K562 (cell line): Measurements from ENCODE around the gene SCYL2. TPM values are rescaled to one million over a fixed set of nuclear protein-coding genes. Genes with fewer than 3 reads are reported as not detected.

ENCODE experiments used
- ATAC-seq: fragments of 200-7000 bp; cut with Tn5 transposase; 3 replicates; pipeline ENCODE4 v1.9.1; 2020; ENCODE audit warnings: moderate library complexity
- BruUV-seq: library from RNA; stranded (reverse); fragments of 400-500 nt; replicated peaks from 2 replicates; lab custom pipeline; 2021; lab: Mats Ljungman, UMichigan
- CTCF ChIA-PET: fragments of 300-600 bp; formaldehyde crosslinking; extraction: SDS; loops from one replicate; lab custom pipeline; 2021; ENCODE audit warnings: low intra/inter-chr PET ratio; lab: Yijun Ruan, JAX
- POLR2A ChIA-PET: fragments of 300-600, 350-650 bp; sonication (Branson Sonifier 250); formaldehyde crosslinking; extraction: SDS; loops from one replicate; lab custom pipeline; 2021; ENCODE audit warnings: antibody characterized with exemption, inconsistent platforms; lab: Yijun Ruan, JAX
- DNase-seq, 4 experiments: peaks; one replicate each; pipeline versions ENCODE4 v3.0.0 to v3.0.0-alpha.2; 2011 to 2018; ENCODE audit warnings: low spot score in 3 of 4, mixed read lengths in 3 of 4; ENCODE audit errors: extremely low read depth in 1 of 4
- FAIRE-seq: peaks from 2 replicates; lab custom pipeline; 2011; peaks lifted over from hg19 to GRCh38; lab: Jason Lieb, UNC
- H2AFZ ChIP-seq: 2 replicates; pipeline ENCODE4 v1.6.0; 2011; ENCODE audit warnings: low read depth, low read length, control low read depth, inconsistent platforms
- H3K27ac ChIP-seq: fragments of 200-600 bp; 3 replicates; pipeline ENCODE4 v1.8.0; 2011; ENCODE audit warnings: low read depth, mild to moderate bottlenecking, control low read depth, inconsistent platforms, low read length, moderate library complexity, mixed read lengths; ENCODE audit errors: extremely low read depth
- H3K27me3 ChIP-seq, 2 experiments: fragments of 300-600 bp in 1 of 2; 2 replicates in 1 of 2; 3 replicates in 1 of 2; pipeline versions ENCODE4 v1.6.0 to v1.8.0; 2011; ENCODE audit warnings: inconsistent platforms in 2 of 2, low read length in 2 of 2, mild to moderate bottlenecking in 1 of 2, mixed read lengths in 1 of 2, moderate library complexity in 1 of 2; ENCODE audit not compliant: control insufficient read depth in 2 of 2, insufficient read depth in 2 of 2
- H3K36me3 ChIP-seq: fragments of 300-600 bp; 3 replicates; pipeline ENCODE4 v1.8.0; 2011; ENCODE audit warnings: mild to moderate bottlenecking, low read length, inconsistent platforms; ENCODE audit not compliant: control insufficient read depth, insufficient read depth
- H3K4me1 ChIP-seq, 2 experiments: fragments of 200-600 bp in 1 of 2; replicated peaks in 1 of 2; 2 replicates in 1 of 2; 3 replicates in 1 of 2; pipeline versions ENCODE4 v1.5.1 to v1.8.0; 2011; ENCODE audit warnings: inconsistent platforms in 2 of 2, low read length in 2 of 2, mild to moderate bottlenecking in 1 of 2, mixed read lengths in 1 of 2, moderate library complexity in 1 of 2; ENCODE audit not compliant: control insufficient read depth in 2 of 2, insufficient read depth in 2 of 2
- H3K4me2 ChIP-seq: 2 replicates; pipeline ENCODE4 v1.6.1; 2011; ENCODE audit warnings: low read length, control low read depth, inconsistent platforms, mixed read lengths; ENCODE audit not compliant: insufficient read depth
- H3K4me3 ChIP-seq: fragments of 200-600 bp; sonication (generic), shearing (Covaris generic); 2 replicates; pipeline ENCODE4 v1.5.1; 2016; ENCODE audit warnings: control low read depth, inconsistent platforms
- H3K79me2 ChIP-seq: fragments of 200-600 bp; 3 replicates; pipeline ENCODE4 v1.8.0; 2011; ENCODE audit warnings: low read length, inconsistent platforms; ENCODE audit not compliant: control insufficient read depth, insufficient read depth
- H3K9ac ChIP-seq, 2 experiments: 2 replicates each; pipeline versions ENCODE4 v1.6.0 to v1.6.1; 2011; ENCODE audit warnings: low read depth in 2 of 2, low read length in 2 of 2, control low read depth in 1 of 2, inconsistent platforms in 1 of 2, mild to moderate bottlenecking in 1 of 2, mixed read lengths in 1 of 2; ENCODE audit not compliant: insufficient read depth in 1 of 2
- H3K9me1 ChIP-seq: one replicate; pipeline ENCODE4 v1.6.0; 2011; ENCODE audit warnings: inconsistent platforms, mild to moderate bottlenecking, low read length, moderate library complexity; ENCODE audit not compliant: control insufficient read depth, insufficient read depth
- H3K9me3 ChIP-seq: replicated peaks from 2 replicates; pipeline ENCODE4 v1.5.1; 2011; ENCODE audit warnings: low read depth, low read length, inconsistent platforms; ENCODE audit not compliant: control insufficient read depth, insufficient read depth
- H4K20me1 ChIP-seq: replicated peaks from 2 replicates; pipeline ENCODE4 v1.6.1; 2011; ENCODE audit warnings: low read length, inconsistent platforms, mixed read lengths; ENCODE audit not compliant: control insufficient read depth, insufficient read depth
- MTA3 ChIP-seq: fragments of 450-650 bp; formaldehyde crosslinking; IDR thresholded peaks from 2 replicates; pipeline ENCODE4 v1.6.1; 2017; ENCODE audit warnings: mild to moderate bottlenecking, borderline replicate concordance
- ZNF133 ChIP-seq: fragments of 250-450 bp; sonication (Bioruptor Pico); IDR thresholded peaks from 2 replicates; pipeline ENCODE4 v1.4.0; 2020; ENCODE audit warnings: mild to moderate bottlenecking
- WGBS: fragments of 100-300 bp; shearing (Covaris generic); methylation state at CpG from one replicate; pipeline ENCODE4 v1.1.6; 2016; ENCODE audit warnings: low coverage, mixed read lengths; ENCODE audit not compliant: insufficient coverage; ENCODE audit errors: missing lambda C conversion rate; 5-methylcytosine and 5-hydroxymethylcytosine counted together
- in situ Hi-C: fragments of 300-500 bp; cut with MboI; formaldehyde crosslinking; loops from 4 replicates; pipeline ENCODE4 v1.15.0; 2018; ENCODE audit warnings: inconsistent platforms, mixed read lengths
- intact Hi-C: fragments of 100-400 bp; cut with micrococcal nuclease; formaldehyde crosslinking; loops from 2 replicates; pipeline ENCODE4 v1.14.2; 2022
- polyA plus RNA-seq, 8 experiments: library from polyadenylated mRNA; depleted of rRNA in 4 of 8; stranded (reverse) in 5 of 8; unstranded in 3 of 8; fragments of >200 nt; fragmentation: Nextera tagmentation in 2 of 8; fragmentation: Illumina TruSeq in 1 of 8; extraction: Ambion mirVana in 2 of 8; extraction: Trizol in 1 of 8; gene quantifications; 2 replicates each; pipeline versions ENCODE4 v1.2.1 to v1.2.3, GENCODE V29; 2011 to 2014; ENCODE audit warnings: inconsistent platforms in 1 of 8, missing spikeins in 1 of 8
- total RNA-seq, 7 experiments: library from RNA; depleted of rRNA in 6 of 7; stranded (reverse); fragments of >200 nt in 6 of 7; fragmentation: Illumina TruSeq in 2 of 7; extraction: Trizol in 2 of 7; gene quantifications; 2 replicates each; pipeline versions ENCODE4 v1.2.1 to v1.2.3, GENCODE V29; 2011 to 2021; ENCODE audit warnings: low replicate concordance in 1 of 7
- TF ChIP-seq, protein P1 (sequence below): fragments of 200-800 bp; sonication (Bioruptor generic); IDR thresholded peaks from 2 replicates; pipeline ENCODE4 v1.6.1; 2017; ENCODE audit warnings: missing genetic modification characterization, missing compliant biosample characterization
- TF ChIP-seq, protein P2 (sequence below): fragments of 450-650 bp; IDR thresholded peaks from 2 replicates; pipeline ENCODE4 v1.6.1; 2018; ENCODE audit not compliant: partially characterized antibody

The SCYL2 gene
- total and polyA plus RNA-seq, 9 of the 15 experiments (the other 6 are each of a cell fraction or from before 2014, with no cell fraction given): 9.9 to 49.0 (median 32.9) TPM

GRCh38 chr12:100239589-100239988 lies 27.4 kb upstream of the SCYL2 start:
- no peaks in the 10 kb centered on the region for H3K9me3 ChIP-seq
- no peaks in the 10 kb centered on the region for H3K9me1 ChIP-seq
- H2AFZ ChIP-seq: no peak overlapping the region
- intact Hi-C loops: no loop called here
- no peak overlapping the region for H3K4me3 ChIP-seq
- no peak overlapping the region for H3K4me2 ChIP-seq
- no peaks in the 10 kb centered on the region for H3K27me3 ChIP-seq
- no peaks in the 10 kb centered on the region for H4K20me1 ChIP-seq
- FAIRE-seq (no peak), DNase-seq (no peak), ATAC-seq (no peak)
- POLR2A ChIA-PET: no interaction called here
- no peak overlapping the region for H3K27ac ChIP-seq
- CTCF ChIA-PET: no interaction called here
- no peak overlapping the region for H3K9ac ChIP-seq
- BruUV-seq: no TSS peak
- no peaks in the 10 kb centered on the region for H3K36me3 ChIP-seq
- TF ChIP-seq, protein P1, sequence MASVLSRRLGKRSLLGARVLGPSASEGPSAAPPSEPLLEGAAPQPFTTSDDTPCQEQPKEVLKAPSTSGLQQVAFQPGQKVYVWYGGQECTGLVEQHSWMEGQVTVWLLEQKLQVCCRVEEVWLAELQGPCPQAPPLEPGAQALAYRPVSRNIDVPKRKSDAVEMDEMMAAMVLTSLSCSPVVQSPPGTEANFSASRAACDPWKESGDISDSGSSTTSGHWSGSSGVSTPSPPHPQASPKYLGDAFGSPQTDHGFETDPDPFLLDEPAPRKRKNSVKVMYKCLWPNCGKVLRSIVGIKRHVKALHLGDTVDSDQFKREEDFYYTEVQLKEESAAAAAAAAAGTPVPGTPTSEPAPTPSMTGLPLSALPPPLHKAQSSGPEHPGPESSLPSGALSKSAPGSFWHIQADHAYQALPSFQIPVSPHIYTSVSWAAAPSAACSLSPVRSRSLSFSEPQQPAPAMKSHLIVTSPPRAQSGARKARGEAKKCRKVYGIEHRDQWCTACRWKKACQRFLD (CRISPR knock-in tag): no peak
- no peak for TF ChIP-seq MTA3
- TF ChIP-seq, all 486 proteins: peak for 0
- in situ Hi-C loops: no loop called here
- Histone ChIP-seq H3K4me1 (no peaks in the 10 kb centered on the region), H3K79me2 (no peaks in the 10 kb centered on the region)
- 83% methylated on average over 1 of the region's 1 CpG for WGBS

- H3K79me2 ChIP-seq: no peaks in the 10 kb centered on the region
- no peaks in the 10 kb centered on the region for H3K9me1 ChIP-seq
- H3K27ac ChIP-seq: no peak overlapping the region
- no peak overlapping the region for H3K4me2 ChIP-seq
- no peak for DNase-seq
- CTCF ChIA-PET: no interaction called here
- H2AFZ ChIP-seq: no peak overlapping the region
- no peak for ATAC-seq
- in situ Hi-C loops (loop anchor here (10.0 kb wide), 1 partner anchor 332 kb away; the partner anchor contains the start of gene GAS2L3), intact Hi-C loops (no loop called here)
- WGBS: 36% methylated on average over 5 of the region's 5 CpGs
- H3K4me3 ChIP-seq: no peak overlapping the region
- H4K20me1 ChIP-seq: no peaks in the 10 kb centered on the region
- H3K9ac ChIP-seq: no peak overlapping the region
- H3K36me3 ChIP-seq: no peaks in the 10 kb centered on the region
- H3K27me3 ChIP-seq: no peaks in the 10 kb centered on the region
- no peaks in the 10 kb centered on the region for H3K4me1 ChIP-seq
- FAIRE-seq: no peak
- no TSS peak for BruUV-seq
- POLR2A ChIA-PET: no interaction called here
- TF ChIP-seq, protein P2, sequence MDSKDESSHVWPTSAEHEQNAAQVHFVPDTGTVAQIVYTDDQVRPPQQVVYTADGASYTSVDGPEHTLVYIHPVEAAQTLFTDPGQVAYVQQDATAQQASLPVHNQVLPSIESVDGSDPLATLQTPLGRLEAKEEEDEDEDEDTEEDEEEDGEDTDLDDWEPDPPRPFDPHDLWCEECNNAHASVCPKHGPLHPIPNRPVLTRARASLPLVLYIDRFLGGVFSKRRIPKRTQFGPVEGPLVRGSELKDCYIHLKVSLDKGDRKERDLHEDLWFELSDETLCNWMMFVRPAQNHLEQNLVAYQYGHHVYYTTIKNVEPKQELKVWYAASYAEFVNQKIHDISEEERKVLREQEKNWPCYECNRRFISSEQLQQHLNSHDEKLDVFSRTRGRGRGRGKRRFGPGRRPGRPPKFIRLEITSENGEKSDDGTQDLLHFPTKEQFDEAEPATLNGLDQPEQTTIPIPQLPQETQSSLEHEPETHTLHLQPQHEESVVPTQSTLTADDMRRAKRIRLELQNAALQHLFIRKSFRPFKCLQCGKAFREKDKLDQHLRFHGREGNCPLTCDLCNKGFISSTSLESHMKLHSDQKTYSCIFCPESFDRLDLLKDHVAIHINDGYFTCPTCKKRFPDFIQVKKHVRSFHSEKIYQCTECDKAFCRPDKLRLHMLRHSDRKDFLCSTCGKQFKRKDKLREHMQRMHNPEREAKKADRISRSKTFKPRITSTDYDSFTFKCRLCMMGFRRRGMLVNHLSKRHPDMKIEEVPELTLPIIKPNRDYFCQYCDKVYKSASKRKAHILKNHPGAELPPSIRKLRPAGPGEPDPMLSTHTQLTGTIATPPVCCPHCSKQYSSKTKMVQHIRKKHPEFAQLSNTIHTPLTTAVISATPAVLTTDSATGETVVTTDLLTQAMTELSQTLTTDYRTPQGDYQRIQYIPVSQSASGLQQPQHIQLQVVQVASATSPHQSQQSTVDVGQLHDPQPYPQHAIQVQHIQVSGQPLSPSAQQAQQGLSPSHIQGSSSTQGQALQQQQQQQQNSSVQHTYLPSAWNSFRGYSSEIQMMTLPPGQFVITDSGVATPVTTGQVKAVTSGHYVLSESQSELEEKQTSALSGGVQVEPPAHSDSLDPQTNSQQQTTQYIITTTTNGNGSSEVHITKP: peak; percentile 92
- TF ChIP-seq ZNF133 (CRISPR knock-in tag): no peak
- TF ChIP-seq, all 486 proteins: peak for 1
- no peaks in the 10 kb centered on the region for H3K9me3 ChIP-seq
Measured at GRCh38 chr12:100243137-100243536, 23.8 kb upstream of the SCYL2 start.
